Measurements from ENCODE around the gene IL12RB2. TPM values are rescaled to one million over a fixed set of nuclear protein-coding genes. Genes with fewer than 3 reads are reported as not detected.

The IL12RB2 gene
- total and polyA plus RNA-seq, 2 experiments from 2014 or later: 0.79 to 1.7 TPM

- H3K4me2 ChIP-seq: no peak overlapping the region
- peaks cover 13% of the 10 kb centered on the region for H3K9me3 Mint-ChIP-seq
These were observed 38.6 kb upstream of the IL12RB2 start for GRCh38 chr1:67269061-67269460.

More at GRCh38 chr1:67269061-67269460, 38.6 kb upstream of the IL12RB2 start:
- Histone ChIP-seq H3F3A (replicated peaks; ENCODE audit: low read depth) (no peaks in the 10 kb centered on the region), H3K4me3 (no peak overlapping the region), H4K20me1 (replicated peaks; ENCODE audit: insufficient read depth) (no peaks in the 10 kb centered on the region), H2AFZ (no peak overlapping the region), H3K79me2 (replicated peaks; ENCODE audit: insufficient read depth) (no peaks in the 10 kb centered on the region), H3K9me2 (ENCODE audit: insufficient read depth) (0 out of 2 replicates have a peak, but pooled peaks cover 6% of the 10 kb centered on the region), H3K36me3 (ENCODE audit: insufficient read depth) (no peaks in the 10 kb centered on the region), H3K27me3 (ENCODE audit: insufficient read depth) (no peaks in the 10 kb centered on the region), H3K27ac (ENCODE audit: low read depth) (no peak overlapping the region), H3K4me1 (ENCODE audit: insufficient read depth) (no peaks in the 10 kb centered on the region)
- TF ChIP-seq REST (IDR thresholded peaks at IDR 0.05; ENCODE audit: unreplicated experiment): no peak
- TF ChIP-seq EZH2phosphoT487 (IDR thresholded peaks at IDR 0.05; ENCODE audit: unreplicated experiment): no peak
- no peak for TF ChIP-seq STAT1 (IDR thresholded peaks at IDR 0.05; ENCODE audit: unreplicated experiment)
- TF ChIP-seq ZNF114 (CRISPR knock-in tag; IDR thresholded peaks at IDR 0.05): no peak
- TF ChIP-seq CREB1 (CRISPR knock-in tag; IDR thresholded peaks at IDR 0.05; ENCODE audit: low read depth): no peak
- TF ChIP-seq EZH2 (IDR thresholded peaks at IDR 0.05; ENCODE audit: low read depth, unreplicated experiment): no peak
- TF ChIP-seq JUNB (IDR thresholded peaks at IDR 0.05; ENCODE audit: unreplicated experiment): no peak
- TF ChIP-seq ZNF462 (CRISPR knock-in tag; IDR thresholded peaks at IDR 0.05): no peak
- no peak for TF ChIP-seq ETS1 (IDR thresholded peaks at IDR 0.05)
- TF ChIP-seq CTCF (conservative IDR thresholded peaks at IDR 0.05; ENCODE audit: low read depth in 2 of 2): no peak
- no peak for TF ChIP-seq NANOG (IDR thresholded peaks at IDR 0.05; ENCODE audit: borderline replicate concordance)
- no peak for TF ChIP-seq ZNF331 (CRISPR knock-in tag; IDR thresholded peaks at IDR 0.05; ENCODE audit: low read depth)
- no peak for TF ChIP-seq POLR2AphosphoS5 (IDR thresholded peaks at IDR 0.05; ENCODE audit: low read depth)
- Mint-ChIP-seq H3K27ac (no peak overlapping the region), H3K27me3 (ENCODE audit: insufficient read depth, low read depth, poor library complexity) (peaks cover 2% of the 10 kb centered on the region), H3K4me3 (no peak overlapping the region), H3K4me1 (peaks cover under 1% of the 10 kb centered on the region), H3K36me3 (ENCODE audit: low read depth) (peaks cover 6% of the 10 kb centered on the region; the same call in 2 of the 3 replicates)
- no peak for DNase-seq (ENCODE audit: low spot score)
- no peak for ATAC-seq
